NT2/D1 (cell line): ENCODE results near the gene RAPGEF4.

ENCODE experiments used
- SUZ12 ChIP-seq: IDR thresholded peaks from 2 replicates; pipeline ENCODE4 v1.6.1; 2011; ENCODE audit not compliant: insufficient read length, insufficient read depth; ENCODE audit errors: extremely low read depth
- YY1 ChIP-seq: IDR thresholded peaks from 2 replicates; pipeline ENCODE4 v1.6.1; 2011; ENCODE audit not compliant: insufficient read length, insufficient read depth
- ZNF274 ChIP-seq: IDR thresholded peaks from 2 replicates; pipeline ENCODE4 v1.6.1; 2011; ENCODE audit warnings: mild to moderate bottlenecking, low read depth, low read length

DNA sequence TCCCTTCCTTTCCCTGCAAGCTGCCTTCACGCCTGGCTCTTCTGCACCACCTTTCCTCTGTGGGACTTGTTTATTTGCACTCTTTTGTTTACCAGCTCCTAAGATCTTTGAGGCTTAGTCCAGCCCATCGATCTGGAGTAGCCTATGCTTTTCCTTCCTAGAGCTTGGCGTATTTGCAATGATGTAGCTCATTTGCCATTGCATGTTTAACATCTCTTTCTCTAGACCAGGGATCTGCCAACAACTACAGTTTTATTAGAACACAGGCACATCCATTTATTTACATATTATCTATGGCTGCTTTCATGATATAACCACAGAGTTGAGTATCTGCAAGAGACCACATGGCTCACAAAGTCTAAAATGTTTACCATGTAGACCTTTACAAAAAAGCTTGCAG is 150.4 kb downstream of the RAPGEF4 start:
- TF ChIP-seq YY1 (no peak), ZNF274 (no peak), SUZ12 (no peak)
